NCI-H226 (cell line): ENCODE measurements around the gene TMED8.
A peak's percentile ranks its signal among the peaks of the same experiment; 100 is the strongest.
"Not testable (repeated sequence)": the region's sequence is repeated elsewhere in the genome, so short reads cannot be mapped to it uniquely, and the experiment has no call there.

Experiments used
- DNase-seq: peaks from one replicate; pipeline ENCODE4 v3.0.0-alpha.2; 2015

Gene TMED8, protein sequence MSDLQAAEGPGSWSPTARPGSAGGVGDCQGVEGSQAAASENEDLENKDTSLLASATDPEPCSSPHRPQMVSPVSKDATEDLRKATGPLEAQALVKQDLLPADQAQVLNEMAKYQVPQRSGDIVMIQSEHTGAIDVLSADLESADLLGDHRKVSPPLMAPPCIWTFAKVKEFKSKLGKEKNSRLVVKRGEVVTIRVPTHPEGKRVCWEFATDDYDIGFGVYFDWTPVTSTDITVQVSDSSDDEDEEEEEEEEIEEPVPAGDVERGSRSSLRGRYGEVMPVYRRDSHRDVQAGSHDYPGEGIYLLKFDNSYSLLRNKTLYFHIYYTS

GRCh38 chr14:77376771-77377501 is at the start of gene TMED8, which contains the start of gene SAMD15:
TSS of gene TMED8 (minus strand) at chr14:77377094. CDS start at chr14:77377053, 41 bp downstream.
TSS of gene SAMD15 (plus strand) at chr14:77377379. CDS start at chr14:77377419, 40 bp downstream.
- peak; percentile 78 for DNase-seq

GRCh38 chr14:77426396-77426795 is 49.5 kb upstream of the TMED8 start:
- DNase-seq, result no peak

DNA sequence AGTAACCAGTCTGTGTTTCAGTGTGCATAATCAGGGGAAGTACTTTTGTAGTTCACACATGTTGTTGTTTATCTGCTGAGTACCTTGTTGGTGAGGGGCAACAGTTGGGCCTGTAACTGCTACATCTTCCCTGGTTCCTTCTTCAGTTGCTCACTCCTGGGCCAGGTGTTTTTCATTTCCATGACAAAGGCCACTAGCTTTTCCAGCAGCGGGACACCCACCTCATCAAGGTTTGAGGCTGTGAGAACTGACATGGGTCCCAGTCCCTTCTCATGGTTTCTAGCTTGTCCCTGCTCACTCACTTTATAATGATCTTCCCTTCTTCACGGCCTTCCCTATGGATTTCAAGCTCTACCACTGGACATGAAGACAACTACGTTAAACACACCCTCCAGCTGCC is 48.0 kb upstream of the TMED8 start:
- no peak for DNase-seq

DNA sequence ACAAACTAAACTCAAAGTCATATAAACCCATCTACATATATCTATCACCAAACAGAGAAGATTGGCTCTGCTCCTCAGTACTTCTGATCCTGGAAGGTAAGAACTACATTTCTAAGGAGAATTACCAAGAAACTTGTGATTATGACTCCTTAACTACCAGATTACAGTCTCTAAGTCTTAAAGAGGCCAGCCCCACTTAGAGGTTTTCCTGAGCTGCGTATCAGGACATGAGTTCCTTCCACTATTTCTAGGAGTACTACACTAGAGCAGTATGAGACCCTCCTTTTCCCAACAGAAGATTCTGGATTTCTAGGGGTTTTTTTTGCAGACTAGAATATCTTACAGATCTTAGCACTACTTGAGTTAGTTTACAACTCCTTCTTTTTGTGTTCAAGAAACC is 46.5 kb upstream of the TMED8 start, which contains the start of gene NOXRED1:
NOXRED1 (minus strand) TSS at position 101 of the 400 bp plus-strand sequence. CDS start 634 bp downstream, outside the sequence.
- no peak for DNase-seq

GRCh38 chr14:77421201-77421600 is 44.3 kb upstream of the TMED8 start:
- DNase-seq, result no peak

GRCh38 chr14:77416836-77417235 is 39.9 kb upstream of the TMED8 start:
- no peak for DNase-seq

GRCh38 chr14:77416098-77416497 is 39.2 kb upstream of the TMED8 start:
- DNase-seq, result not testable (repeated sequence)

DNA sequence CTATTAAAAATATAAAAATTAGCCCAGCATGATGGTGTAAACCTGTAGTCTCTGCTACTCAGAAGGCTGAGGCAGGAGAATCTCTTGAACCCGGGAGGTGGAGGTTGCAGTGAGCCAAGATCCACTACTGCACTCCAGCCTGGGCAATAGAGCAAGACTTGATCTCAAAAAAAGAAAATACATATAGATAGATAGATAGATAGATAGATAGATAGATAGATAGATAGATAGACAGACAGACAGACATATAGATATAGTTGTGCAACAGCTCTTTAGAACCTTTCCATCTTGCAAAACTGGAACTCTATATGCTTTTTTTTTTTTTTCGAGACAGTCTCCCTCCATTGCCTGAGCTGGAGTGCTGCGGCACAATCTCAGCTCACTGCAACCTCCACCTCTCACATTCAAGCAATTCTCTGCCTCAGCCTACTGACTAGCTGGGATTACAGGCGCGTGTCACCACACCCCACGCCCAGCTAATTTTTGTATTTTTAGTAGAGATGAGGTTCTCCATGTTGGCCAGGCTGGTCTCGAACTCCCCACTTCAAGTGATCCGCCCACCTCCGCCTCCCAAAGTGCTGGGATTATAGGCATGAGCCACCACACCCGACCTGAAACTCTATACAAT is 38.6 kb upstream of the TMED8 start:
- not testable (repeated sequence) for DNase-seq

GRCh38 chr14:77409131-77409533 is 32.2 kb upstream of the TMED8 start:
- DNase-seq, result peak; percentile 16

GRCh38 chr14:77407158-77407557 is 30.3 kb upstream of the TMED8 start:
- no peak for DNase-seq

- DNase-seq, result peak; percentile 22
These were observed 29.8 kb upstream of the TMED8 start for GRCh38 chr14:77406718-77407117.

- DNase-seq, result no peak
These were observed 29.2 kb upstream of the TMED8 start for GRCh38 chr14:77406086-77406485.

- DNase-seq, result no peak
These were observed 26.9 kb upstream of the TMED8 start for GRCh38 chr14:77403768-77404167.

DNA sequence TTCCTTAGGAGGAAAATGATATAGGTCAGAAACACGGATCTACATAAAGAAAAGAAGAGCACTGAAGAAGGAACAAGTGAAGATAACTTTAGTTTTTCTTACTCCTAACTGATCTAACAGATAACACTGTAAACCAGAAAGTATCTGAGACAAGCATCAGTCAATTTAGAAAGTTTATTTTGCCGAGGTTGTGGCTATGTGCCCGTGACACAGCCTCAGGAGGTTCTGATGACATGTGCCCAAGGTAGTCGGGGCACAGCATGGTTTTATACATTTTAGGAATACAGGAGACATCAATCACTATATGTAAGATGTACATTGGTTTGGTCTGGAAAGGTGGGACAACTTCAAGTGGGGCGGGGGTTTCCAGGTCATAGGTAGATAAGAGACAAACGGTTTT is 23.3 kb upstream of the TMED8 start:
- DNase-seq, result no peak

GRCh38 chr14:77390188-77390587 is 13.3 kb upstream of the TMED8 start:
- DNase-seq, result no peak

GRCh38 chr14:77378701-77379100 is 1.8 kb upstream of the TMED8 start:
- DNase-seq, result no peak

- DNase-seq, result no peak
These were observed 579 bp upstream of the TMED8 start for GRCh38 chr14:77377502-77377844.

DNA sequence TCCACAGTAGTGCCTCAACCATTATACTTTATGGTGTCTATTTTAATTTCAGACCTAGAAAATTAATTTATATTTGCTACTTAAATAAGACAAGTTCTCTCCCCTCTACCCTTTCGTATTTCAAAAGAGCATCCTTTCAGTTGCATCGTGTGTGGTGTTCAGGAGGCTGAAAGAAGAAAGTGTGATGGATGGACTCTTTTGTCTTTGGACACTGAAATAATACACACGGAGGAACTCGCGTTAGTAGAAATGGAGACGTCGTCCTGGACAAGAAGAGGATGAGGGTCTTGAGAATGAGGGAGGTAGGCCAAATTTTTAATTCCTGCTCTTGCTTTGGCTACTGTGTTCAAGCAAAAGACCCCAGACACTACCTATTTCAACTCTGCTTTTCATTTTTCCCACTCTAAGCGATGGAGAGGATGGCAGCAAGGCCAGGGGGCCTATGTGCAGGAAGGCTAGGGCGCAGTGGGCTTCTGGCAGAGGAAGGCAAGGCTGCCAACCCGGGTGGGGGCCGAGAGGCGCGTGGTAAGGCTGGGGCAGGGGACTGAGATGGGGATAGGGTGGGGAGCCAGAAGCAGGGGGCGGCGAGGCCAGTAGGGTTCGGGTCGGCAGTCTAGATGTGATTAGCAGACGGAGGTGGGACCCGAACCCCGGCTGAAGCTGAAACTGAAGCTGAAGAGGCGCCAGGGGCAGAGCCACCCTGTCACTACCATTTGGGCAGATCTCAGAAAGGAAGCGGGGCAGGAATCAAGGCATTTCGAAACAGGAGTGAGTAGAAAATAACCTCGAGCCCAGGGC is 722 bp downstream of the TMED8 start:
- no peak for DNase-seq

DNA sequence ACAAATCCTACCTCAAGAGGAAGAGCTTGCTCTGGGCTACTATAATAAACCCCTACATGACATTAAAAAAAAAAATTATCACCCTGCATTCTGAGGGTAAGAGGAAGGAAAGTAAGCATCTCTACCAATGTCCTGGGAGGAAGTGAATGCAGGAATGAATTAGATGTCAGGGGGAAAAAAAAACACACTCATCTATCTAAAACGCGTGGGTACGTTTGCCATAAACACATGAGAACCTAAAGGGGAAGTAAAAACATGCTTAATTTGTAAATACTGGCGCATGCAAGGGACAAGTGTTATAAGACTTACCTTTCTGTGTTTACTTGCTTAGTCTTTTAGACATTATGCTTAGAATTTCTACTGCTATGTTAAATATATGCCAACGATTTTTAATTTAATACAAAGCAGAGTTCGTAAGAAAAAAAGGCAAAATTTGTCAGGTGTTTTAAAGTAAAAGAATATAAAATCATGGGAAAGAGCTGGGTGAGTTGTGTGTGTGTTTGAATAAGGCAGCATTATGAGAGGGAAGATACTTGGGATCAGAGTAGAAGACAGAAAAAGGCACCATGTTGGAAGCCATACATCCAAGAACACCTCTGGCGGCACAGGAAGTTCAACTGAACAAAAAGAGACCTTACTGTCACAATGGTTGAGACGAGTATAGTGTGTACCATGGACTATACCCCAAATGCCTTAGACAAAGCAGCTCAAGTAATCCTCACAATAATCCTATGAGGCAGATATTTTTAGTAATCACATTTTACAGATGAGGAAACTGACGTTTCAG is 1.5 kb downstream of the TMED8 start:
- DNase-seq, result no peak

DNA sequence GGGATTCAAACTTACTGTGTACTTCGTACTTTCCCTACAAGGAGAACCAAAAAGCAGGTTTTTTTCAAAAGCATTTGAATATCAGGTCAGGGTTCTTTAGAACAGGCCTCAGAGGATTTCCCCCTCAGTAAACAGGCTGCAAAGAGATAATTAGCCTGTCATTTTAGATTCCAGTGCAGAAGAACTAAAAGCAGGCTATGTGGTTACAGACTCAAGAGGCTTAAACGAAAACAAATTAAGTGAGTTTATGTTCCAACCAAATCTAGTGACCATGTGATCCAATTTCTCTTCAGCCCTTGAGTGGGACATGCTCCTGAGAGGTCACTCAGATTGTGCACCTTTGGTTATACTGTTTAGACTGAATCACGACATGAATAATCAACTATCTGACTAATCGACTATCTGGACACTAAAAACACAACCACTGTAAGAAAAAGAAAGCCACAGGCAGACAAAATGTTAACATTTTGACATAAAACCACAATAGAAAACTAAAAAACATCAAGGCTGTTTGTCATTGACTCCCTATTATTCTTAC is 4.5 kb downstream of the TMED8 start:
- DNase-seq, result no peak

DNA sequence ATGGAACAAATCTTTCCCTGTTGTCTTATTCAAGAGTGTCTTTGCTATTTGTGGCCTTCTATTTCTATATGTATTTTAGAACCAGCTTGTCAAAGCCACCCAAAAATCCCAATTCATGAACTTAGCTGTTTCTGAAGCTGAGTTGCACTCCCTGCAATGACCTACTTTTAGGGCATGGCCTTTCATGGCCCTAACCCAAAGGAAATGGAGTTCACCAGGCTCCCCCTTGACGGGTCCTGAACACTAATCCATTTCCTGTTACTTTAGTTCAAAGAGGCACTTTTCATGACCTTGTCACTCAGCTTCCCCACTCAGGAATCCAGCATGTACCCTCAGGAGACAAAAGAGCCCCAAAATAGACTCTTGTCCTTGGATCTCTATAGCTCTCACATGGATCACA is 7.6 kb downstream of the TMED8 start:
- DNase-seq, result no peak

GRCh38 chr14:77364146-77364545 is 12.7 kb downstream of the TMED8 start:
- DNase-seq, result no peak
